ENCODE measurements around the gene KLHL22. TPM values are rescaled to one million over a fixed set of nuclear protein-coding genes. Genes with fewer than 3 reads are reported as not detected.
A peak's percentile ranks its signal among the peaks of the same experiment; 100 is the strongest.

The KLHL22 gene
- total RNA-seq, 2 experiments from 2014 or later, result 24.1 to 27.7 TPM

GRCh38 chr22:20532256-20532993 lies 36.8 kb upstream of the KLHL22 start:
- Mint-ChIP-seq H3K27ac (peak overlapping the region; percentile 71), H3K27me3 (no peaks in the 10 kb centered on the region), H3K36me3 (ENCODE audit: low read depth) (peaks cover 54% of the 10 kb centered on the region), H3K4me1 (ENCODE audit: low read depth) (peaks cover 64% of the 10 kb centered on the region), H3K4me3 (peak overlapping the region; percentile 40), H3K9me3 (no peaks in the 10 kb centered on the region)
- Histone ChIP-seq H3K4me1 (ENCODE audit: insufficient read depth, low read length) (peaks cover 56% of the 10 kb centered on the region), H3K36me3 (ENCODE audit: insufficient read depth, low read length) (peaks cover 52% of the 10 kb centered on the region), H3K9me3 (ENCODE audit: control insufficient read depth in 1 of 2, insufficient read depth in 1 of 2, low read length in 2 of 2) (no peaks in the 10 kb centered on the region), H3K27ac (ENCODE audit: low read depth in 1 of 2, low read length in 2 of 2) (no peak overlapping the region), H3K4me3 (ENCODE audit: low read length) (no peak overlapping the region), H3K27me3 (ENCODE audit: control insufficient read depth in 1 of 2, insufficient read depth in 2 of 2, low read length in 2 of 2) (no peaks in the 10 kb centered on the region)
- ChIA-PET POLR2A (interaction anchor here (0.7 to 2.1 kb wide), 4 partner anchors 23 to 36 kb away, joined by 4 to 10 read pairs (median 6); partner anchors contain the start of gene MED15), CTCF (interaction anchor here (1.3 kb wide), 1 partner anchor 32 kb away, joined by 4 read pairs; no protein-coding TSS in a partner anchor)
- DNase-seq (no peak), ATAC-seq (ENCODE audit: poor library complexity) (no peak)
- TF ChIP-seq CTCF (IDR thresholded peaks at IDR 0.05), result no peak
- intact Hi-C loops (cut with DNase I, micrococcal nuclease), result no loop called here

GRCh38 chr22:20531404-20532201 lies 36.0 kb upstream of the KLHL22 start:
- no peaks in the 10 kb centered on the region for H3K27me3 ChIP-seq (ENCODE audit: control insufficient read depth in 1 of 2, insufficient read depth in 2 of 2, low read length in 2 of 2)
- peaks cover 67% of the 10 kb centered on the region for H3K4me1 Mint-ChIP-seq (ENCODE audit: low read depth)
- H3K27ac ChIP-seq (ENCODE audit: low read depth in 1 of 2, low read length in 2 of 2), result peak overlapping the region in 1 of 2 donors; percentile 16
- peaks cover 54% of the 10 kb centered on the region for H3K36me3 Mint-ChIP-seq (ENCODE audit: low read depth)
- H3K4me1 ChIP-seq (ENCODE audit: insufficient read depth, low read length), result peaks cover 55% of the 10 kb centered on the region
- peak in 1 of 14 experiments; percentile 34 for DNase-seq
- no peak for TF ChIP-seq CTCF (IDR thresholded peaks at IDR 0.05)
- H3K4me3 Mint-ChIP-seq, result peak overlapping the region; percentile 58
- ATAC-seq (ENCODE audit: poor library complexity), result peak; percentile 58
- H3K27me3 Mint-ChIP-seq, result no peaks in the 10 kb centered on the region
- ChIA-PET CTCF (interaction anchor here (1.3 kb wide), 1 partner anchor 33 kb away, joined by 4 read pairs; no protein-coding TSS in a partner anchor), POLR2A (interaction anchor here (1.1 to 1.7 kb wide), 4 partner anchors 18 to 26 kb away, joined by 3 to 10 read pairs (median 4); no protein-coding TSS in a partner anchor)
- peak overlapping the region; percentile 71 for H3K27ac Mint-ChIP-seq
- H3K9me3 ChIP-seq (ENCODE audit: control insufficient read depth in 1 of 2, insufficient read depth in 1 of 2, low read length in 2 of 2), result no peaks in the 10 kb centered on the region
- peaks cover 52% of the 10 kb centered on the region for H3K36me3 ChIP-seq (ENCODE audit: insufficient read depth, low read length)
- H3K9me3 Mint-ChIP-seq, result no peaks in the 10 kb centered on the region
- H3K4me3 ChIP-seq (ENCODE audit: low read length), result no peak overlapping the region
- intact Hi-C loops (cut with DNase I, micrococcal nuclease), result no loop called here

DNA sequence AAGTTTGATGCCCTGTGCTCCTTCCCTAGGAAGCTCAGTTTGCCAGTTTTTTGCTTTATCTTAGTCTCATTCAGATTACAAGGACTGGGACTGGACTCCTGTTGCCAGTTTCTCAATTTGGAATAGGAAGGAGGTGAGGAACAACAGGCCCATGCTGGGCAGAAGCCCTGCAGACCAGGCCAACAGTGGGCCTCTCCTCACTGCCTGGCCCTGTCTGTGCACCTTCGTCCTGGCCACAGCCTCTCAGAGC lies 35.5 kb upstream of the KLHL22 start:
- H3K4me3 Mint-ChIP-seq, result no peak overlapping the region
- peak overlapping the region; percentile 71 for H3K27ac Mint-ChIP-seq
- intact Hi-C loops (cut with DNase I, micrococcal nuclease), result no loop called here
- ATAC-seq (ENCODE audit: poor library complexity) (no peak), DNase-seq (no peak)
- Histone ChIP-seq H3K36me3 (ENCODE audit: insufficient read depth, low read length) (peaks cover 53% of the 10 kb centered on the region), H3K9me3 (ENCODE audit: control insufficient read depth in 1 of 2, insufficient read depth in 1 of 2, low read length in 2 of 2) (no peaks in the 10 kb centered on the region), H3K27ac (ENCODE audit: low read depth in 1 of 2, low read length in 2 of 2) (peak overlapping the region in 1 of 2 donors; percentile 16), H3K4me1 (ENCODE audit: insufficient read depth, low read length) (peaks cover 52% of the 10 kb centered on the region), H3K27me3 (ENCODE audit: control insufficient read depth in 1 of 2, insufficient read depth in 2 of 2, low read length in 2 of 2) (no peaks in the 10 kb centered on the region), H3K4me3 (ENCODE audit: low read length) (no peak overlapping the region)
- no peak for TF ChIP-seq CTCF (IDR thresholded peaks at IDR 0.05)
- no peaks in the 10 kb centered on the region for H3K9me3 Mint-ChIP-seq
- POLR2A ChIA-PET, result interaction anchor here (1.3 to 1.7 kb wide), 2 partner anchors 18 to 26 kb away, joined by 3 to 4 read pairs; no protein-coding TSS in a partner anchor
- no peaks in the 10 kb centered on the region for H3K27me3 Mint-ChIP-seq
- peaks cover 68% of the 10 kb centered on the region for H3K4me1 Mint-ChIP-seq (ENCODE audit: low read depth)
- H3K36me3 Mint-ChIP-seq (ENCODE audit: low read depth), result peaks cover 55% of the 10 kb centered on the region
- CTCF ChIA-PET, result no interaction called here
